ENCODE data around the gene C1QTNF1.

GRCh38 chr17:78981010-78981888 is 42.7 kb upstream of the C1QTNF1 start:
- TF ChIP-seq PATZ1 (CRISPR knock-in tag; IDR thresholded peaks at IDR 0.05; ENCODE audit: borderline replicate concordance) (no peak), ZFP3 (CRISPR knock-in tag; IDR thresholded peaks at IDR 0.05) (no peak), CREB5 (CRISPR knock-in tag; IDR thresholded peaks at IDR 0.05; ENCODE audit: low read depth) (no peak), ARNTL (CRISPR knock-in tag; IDR thresholded peaks at IDR 0.05; ENCODE audit: borderline replicate concordance, low read depth) (no peak), RARB (CRISPR knock-in tag; IDR thresholded peaks at IDR 0.05) (no peak), ZFP30 (CRISPR knock-in tag; IDR thresholded peaks at IDR 0.05) (no peak), CSDC2 (CRISPR knock-in tag; IDR thresholded peaks at IDR 0.05) (no peak), GLIS3 (CRISPR knock-in tag; IDR thresholded peaks at IDR 0.05) (no peak), SNAI2 (CRISPR knock-in tag; IDR thresholded peaks at IDR 0.05) (no peak), ISL1 (CRISPR knock-in tag; IDR thresholded peaks at IDR 0.05) (no peak), BACH2 (CRISPR knock-in tag; IDR thresholded peaks at IDR 0.05; ENCODE audit: borderline replicate concordance) (no peak)

All from SK-N-SH treated with all-trans-retinoic acid at 6 μM for 48 hours (cell line).